ENCODE results near the gene MISP. TPM values are rescaled to one million over a fixed set of nuclear protein-coding genes. Genes with fewer than 3 reads are reported as not detected.
A peak's percentile ranks its signal among the peaks of the same experiment; 100 is the strongest.

MISP gene
- total and polyA plus RNA-seq, 2 of the 8 experiments (the other 6 are each of a cell fraction or from before 2014, with no cell fraction given): 0.43 to 0.45 TPM

DNA sequence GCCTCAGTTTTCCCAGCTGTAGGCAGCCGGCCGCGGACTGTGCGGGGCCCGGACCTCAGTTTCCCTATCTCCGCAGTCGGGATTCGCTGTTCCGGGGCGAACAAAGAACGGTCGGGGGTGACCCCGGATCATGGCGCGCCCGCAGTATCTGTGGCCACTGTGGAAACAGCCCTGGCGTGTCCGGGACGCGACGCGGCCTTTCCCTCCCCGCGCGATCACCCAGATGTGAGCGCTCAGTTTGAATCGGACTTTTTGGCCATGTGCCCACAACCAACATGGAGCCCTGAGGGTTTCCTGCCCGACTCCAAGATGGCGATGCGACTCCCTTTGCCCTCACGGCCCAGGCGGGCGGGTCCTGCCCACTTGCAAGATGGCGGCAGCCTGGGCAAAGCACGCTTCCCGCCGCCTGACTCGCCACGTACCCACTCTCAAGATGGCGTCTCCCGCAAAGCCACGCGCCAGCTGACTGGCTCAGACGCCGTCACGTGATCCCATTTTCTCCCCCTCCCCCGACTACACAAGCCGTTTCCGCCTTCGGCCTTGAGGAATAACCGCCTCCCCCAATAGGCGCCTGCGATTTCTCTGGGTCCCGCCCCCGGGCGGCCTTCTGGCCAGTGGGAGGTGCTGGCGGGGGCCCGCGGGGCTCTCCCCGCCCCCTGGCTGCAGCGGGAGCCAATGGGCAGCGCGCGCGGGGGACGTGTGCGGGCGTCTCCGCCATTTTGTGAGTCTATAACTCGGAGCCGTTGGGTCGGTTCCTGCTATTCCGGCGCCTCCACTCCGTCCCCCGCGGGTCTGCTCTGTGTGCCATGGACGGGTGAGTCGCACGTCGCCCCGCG lies 46.0 kb downstream of the MISP start, which contains the start of gene PTBP1 (continued):
- peak; percentile 88 for TF ChIP-seq TAF1 (IDR thresholded peaks at IDR 0.05; ENCODE audit: low read depth, low read length)
- no peak for TF ChIP-seq EZH2 (IDR thresholded peaks at IDR 0.05; ENCODE audit: low read depth, low read length, severe bottlenecking)
- TF ChIP-seq, protein P1, sequence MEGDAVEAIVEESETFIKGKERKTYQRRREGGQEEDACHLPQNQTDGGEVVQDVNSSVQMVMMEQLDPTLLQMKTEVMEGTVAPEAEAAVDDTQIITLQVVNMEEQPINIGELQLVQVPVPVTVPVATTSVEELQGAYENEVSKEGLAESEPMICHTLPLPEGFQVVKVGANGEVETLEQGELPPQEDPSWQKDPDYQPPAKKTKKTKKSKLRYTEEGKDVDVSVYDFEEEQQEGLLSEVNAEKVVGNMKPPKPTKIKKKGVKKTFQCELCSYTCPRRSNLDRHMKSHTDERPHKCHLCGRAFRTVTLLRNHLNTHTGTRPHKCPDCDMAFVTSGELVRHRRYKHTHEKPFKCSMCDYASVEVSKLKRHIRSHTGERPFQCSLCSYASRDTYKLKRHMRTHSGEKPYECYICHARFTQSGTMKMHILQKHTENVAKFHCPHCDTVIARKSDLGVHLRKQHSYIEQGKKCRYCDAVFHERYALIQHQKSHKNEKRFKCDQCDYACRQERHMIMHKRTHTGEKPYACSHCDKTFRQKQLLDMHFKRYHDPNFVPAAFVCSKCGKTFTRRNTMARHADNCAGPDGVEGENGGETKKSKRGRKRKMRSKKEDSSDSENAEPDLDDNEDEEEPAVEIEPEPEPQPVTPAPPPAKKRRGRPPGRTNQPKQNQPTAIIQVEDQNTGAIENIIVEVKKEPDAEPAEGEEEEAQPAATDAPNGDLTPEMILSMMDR (IDR thresholded peaks at IDR 0.05; ENCODE audit: control extremely low read depth in 1 of 3, insufficient read depth in 1 of 3, low read depth in 1 of 3, low read length in 3 of 3): no peak
- TF ChIP-seq SP1 (IDR thresholded peaks at IDR 0.05; ENCODE audit: low read depth, low read length): peak; percentile 96
- peak; percentile 40; the same call in 1 of the 2 replicates for TF ChIP-seq EGR1 (IDR thresholded peaks at IDR 0.05; ENCODE audit: borderline replicate concordance, low read depth, low read length)
- TF ChIP-seq, protein P2, sequence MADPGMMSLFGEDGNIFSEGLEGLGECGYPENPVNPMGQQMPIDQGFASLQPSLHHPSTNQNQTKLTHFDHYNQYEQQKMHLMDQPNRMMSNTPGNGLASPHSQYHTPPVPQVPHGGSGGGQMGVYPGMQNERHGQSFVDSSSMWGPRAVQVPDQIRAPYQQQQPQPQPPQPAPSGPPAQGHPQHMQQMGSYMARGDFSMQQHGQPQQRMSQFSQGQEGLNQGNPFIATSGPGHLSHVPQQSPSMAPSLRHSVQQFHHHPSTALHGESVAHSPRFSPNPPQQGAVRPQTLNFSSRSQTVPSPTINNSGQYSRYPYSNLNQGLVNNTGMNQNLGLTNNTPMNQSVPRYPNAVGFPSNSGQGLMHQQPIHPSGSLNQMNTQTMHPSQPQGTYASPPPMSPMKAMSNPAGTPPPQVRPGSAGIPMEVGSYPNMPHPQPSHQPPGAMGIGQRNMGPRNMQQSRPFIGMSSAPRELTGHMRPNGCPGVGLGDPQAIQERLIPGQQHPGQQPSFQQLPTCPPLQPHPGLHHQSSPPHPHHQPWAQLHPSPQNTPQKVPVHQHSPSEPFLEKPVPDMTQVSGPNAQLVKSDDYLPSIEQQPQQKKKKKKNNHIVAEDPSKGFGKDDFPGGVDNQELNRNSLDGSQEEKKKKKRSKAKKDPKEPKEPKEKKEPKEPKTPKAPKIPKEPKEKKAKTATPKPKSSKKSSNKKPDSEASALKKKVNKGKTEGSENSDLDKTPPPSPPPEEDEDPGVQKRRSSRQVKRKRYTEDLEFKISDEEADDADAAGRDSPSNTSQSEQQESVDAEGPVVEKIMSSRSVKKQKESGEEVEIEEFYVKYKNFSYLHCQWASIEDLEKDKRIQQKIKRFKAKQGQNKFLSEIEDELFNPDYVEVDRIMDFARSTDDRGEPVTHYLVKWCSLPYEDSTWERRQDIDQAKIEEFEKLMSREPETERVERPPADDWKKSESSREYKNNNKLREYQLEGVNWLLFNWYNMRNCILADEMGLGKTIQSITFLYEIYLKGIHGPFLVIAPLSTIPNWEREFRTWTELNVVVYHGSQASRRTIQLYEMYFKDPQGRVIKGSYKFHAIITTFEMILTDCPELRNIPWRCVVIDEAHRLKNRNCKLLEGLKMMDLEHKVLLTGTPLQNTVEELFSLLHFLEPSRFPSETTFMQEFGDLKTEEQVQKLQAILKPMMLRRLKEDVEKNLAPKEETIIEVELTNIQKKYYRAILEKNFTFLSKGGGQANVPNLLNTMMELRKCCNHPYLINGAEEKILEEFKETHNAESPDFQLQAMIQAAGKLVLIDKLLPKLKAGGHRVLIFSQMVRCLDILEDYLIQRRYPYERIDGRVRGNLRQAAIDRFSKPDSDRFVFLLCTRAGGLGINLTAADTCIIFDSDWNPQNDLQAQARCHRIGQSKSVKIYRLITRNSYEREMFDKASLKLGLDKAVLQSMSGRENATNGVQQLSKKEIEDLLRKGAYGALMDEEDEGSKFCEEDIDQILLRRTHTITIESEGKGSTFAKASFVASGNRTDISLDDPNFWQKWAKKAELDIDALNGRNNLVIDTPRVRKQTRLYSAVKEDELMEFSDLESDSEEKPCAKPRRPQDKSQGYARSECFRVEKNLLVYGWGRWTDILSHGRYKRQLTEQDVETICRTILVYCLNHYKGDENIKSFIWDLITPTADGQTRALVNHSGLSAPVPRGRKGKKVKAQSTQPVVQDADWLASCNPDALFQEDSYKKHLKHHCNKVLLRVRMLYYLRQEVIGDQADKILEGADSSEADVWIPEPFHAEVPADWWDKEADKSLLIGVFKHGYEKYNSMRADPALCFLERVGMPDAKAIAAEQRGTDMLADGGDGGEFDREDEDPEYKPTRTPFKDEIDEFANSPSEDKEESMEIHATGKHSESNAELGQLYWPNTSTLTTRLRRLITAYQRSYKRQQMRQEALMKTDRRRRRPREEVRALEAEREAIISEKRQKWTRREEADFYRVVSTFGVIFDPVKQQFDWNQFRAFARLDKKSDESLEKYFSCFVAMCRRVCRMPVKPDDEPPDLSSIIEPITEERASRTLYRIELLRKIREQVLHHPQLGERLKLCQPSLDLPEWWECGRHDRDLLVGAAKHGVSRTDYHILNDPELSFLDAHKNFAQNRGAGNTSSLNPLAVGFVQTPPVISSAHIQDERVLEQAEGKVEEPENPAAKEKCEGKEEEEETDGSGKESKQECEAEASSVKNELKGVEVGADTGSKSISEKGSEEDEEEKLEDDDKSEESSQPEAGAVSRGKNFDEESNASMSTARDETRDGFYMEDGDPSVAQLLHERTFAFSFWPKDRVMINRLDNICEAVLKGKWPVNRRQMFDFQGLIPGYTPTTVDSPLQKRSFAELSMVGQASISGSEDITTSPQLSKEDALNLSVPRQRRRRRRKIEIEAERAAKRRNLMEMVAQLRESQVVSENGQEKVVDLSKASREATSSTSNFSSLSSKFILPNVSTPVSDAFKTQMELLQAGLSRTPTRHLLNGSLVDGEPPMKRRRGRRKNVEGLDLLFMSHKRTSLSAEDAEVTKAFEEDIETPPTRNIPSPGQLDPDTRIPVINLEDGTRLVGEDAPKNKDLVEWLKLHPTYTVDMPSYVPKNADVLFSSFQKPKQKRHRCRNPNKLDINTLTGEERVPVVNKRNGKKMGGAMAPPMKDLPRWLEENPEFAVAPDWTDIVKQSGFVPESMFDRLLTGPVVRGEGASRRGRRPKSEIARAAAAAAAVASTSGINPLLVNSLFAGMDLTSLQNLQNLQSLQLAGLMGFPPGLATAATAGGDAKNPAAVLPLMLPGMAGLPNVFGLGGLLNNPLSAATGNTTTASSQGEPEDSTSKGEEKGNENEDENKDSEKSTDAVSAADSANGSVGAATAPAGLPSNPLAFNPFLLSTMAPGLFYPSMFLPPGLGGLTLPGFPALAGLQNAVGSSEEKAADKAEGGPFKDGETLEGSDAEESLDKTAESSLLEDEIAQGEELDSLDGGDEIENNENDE (IDR thresholded peaks at IDR 0.05; ENCODE audit: insufficient replicate concordance, low read length): no peak
- TF ChIP-seq ASH2L (IDR thresholded peaks at IDR 0.05; ENCODE audit: low read length): no peak
- TF ChIP-seq POLR2A (IDR thresholded peaks at IDR 0.05; ENCODE audit: control extremely low read depth in 1 of 2, low read depth in 2 of 2, low read length in 2 of 2): peak in 1 of 2 experiments; percentile 96; a peak in 2 of 3 replicates
